Brain microvascular endothelial cell (primary cell): Measurements from ENCODE around the gene DAPK1.

ENCODE experiments used
- DNase-seq: peaks from one replicate; pipeline ENCODE4 v3.0.0-alpha.2; 2020
- H3K27ac ChIP-seq: fragments of 250-450 bp; sonication (Bioruptor Pico); 2 replicates; pipeline ENCODE4 v1.5.1; 2020; ENCODE audit warnings: mild to moderate bottlenecking, moderate library complexity
- H3K27me3 ChIP-seq: fragments of 250-450 bp; sonication (Bioruptor Pico); replicated peaks from 2 replicates; pipeline ENCODE4 v1.5.1; 2020; ENCODE audit warnings: mild to moderate bottlenecking
- H3K36me3 ChIP-seq: fragments of 250-450 bp; sonication (Bioruptor Pico); replicated peaks from 2 replicates; pipeline ENCODE4 v1.5.1; 2020; ENCODE audit warnings: mild to moderate bottlenecking
- H3K4me3 ChIP-seq: 2 replicates; pipeline ENCODE4 v1.5.1; 2011; ENCODE audit warnings: low read depth, mild to moderate bottlenecking, control low read depth, low read length, moderate library complexity
- CTCF ChIP-seq: IDR thresholded peaks from 2 replicates; pipeline ENCODE4 v1.5.1; 2011; ENCODE audit warnings: low read depth, mild to moderate bottlenecking, moderate library complexity, low read length, control low read depth, inconsistent platforms; ENCODE audit errors: missing control alignments
- in situ Hi-C: cut with HindIII; loops from 2 replicates; pipeline ENCODE4 v1.10.0; 2017; ENCODE audit warnings: low sequenced_read_pairs, low pct_ligation_motif_present

Gene DAPK1

GRCh38 chr9:87556039-87556438 lies 58.4 kb downstream of the DAPK1 start:
- Histone ChIP-seq H3K4me3 (no peak overlapping the region), H3K36me3 (no peaks in the 10 kb centered on the region), H3K27me3 (no peaks in the 10 kb centered on the region), H3K27ac (no peak overlapping the region)
- no peak for TF ChIP-seq CTCF
- no peak for DNase-seq
- in situ Hi-C loops = no loop called here

- Histone ChIP-seq H3K36me3 (no peaks in the 10 kb centered on the region), H3K27me3 (no peaks in the 10 kb centered on the region), H3K27ac (no peak overlapping the region), H3K4me3 (no peak overlapping the region)
- TF ChIP-seq CTCF = no peak
- in situ Hi-C loops = no loop called here
- DNase-seq = no peak
Measured at GRCh38 chr9:87556821-87557220, 59.2 kb downstream of the DAPK1 start.

DNA sequence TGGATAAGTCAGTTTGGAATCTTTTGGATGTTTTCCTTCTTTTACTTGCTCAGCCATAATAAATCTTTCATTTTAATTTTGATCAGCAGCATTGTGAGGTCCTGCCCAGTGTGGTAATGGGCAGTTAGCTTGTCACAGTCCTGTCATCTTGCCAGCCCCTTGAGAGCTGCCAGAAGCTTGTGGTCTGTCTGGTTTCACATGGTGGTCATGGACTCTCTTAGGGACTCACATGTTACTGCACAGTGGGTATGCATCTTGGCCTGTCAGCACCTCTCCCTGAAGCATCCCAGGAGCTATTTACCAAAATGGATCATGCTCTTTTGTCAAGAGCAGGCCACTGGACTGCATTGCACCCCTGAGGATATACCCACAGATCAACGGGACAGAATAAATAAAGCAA lies 60.3 kb downstream of the DAPK1 start:
- Histone ChIP-seq H3K36me3 (no peaks in the 10 kb centered on the region), H3K4me3 (no peak overlapping the region), H3K27ac (no peak overlapping the region), H3K27me3 (no peaks in the 10 kb centered on the region)
- no peak for TF ChIP-seq CTCF
- in situ Hi-C loops = no loop called here
- DNase-seq = no peak

GRCh38 chr9:87558606-87559190 lies 61.0 kb downstream of the DAPK1 start:
- DNase-seq = no peak
- no peaks in the 10 kb centered on the region for H3K27me3 ChIP-seq
- H3K4me3 ChIP-seq = no peak overlapping the region
- no peak for TF ChIP-seq CTCF
- in situ Hi-C loops = no loop called here
- H3K27ac ChIP-seq = no peak overlapping the region
- H3K36me3 ChIP-seq = no peaks in the 10 kb centered on the region

GRCh38 chr9:87562062-87562461 lies 64.4 kb downstream of the DAPK1 start:
- Histone ChIP-seq H3K27me3 (no peaks in the 10 kb centered on the region), H3K4me3 (no peak overlapping the region), H3K27ac (no peak overlapping the region), H3K36me3 (no peaks in the 10 kb centered on the region)
- DNase-seq = no peak
- TF ChIP-seq CTCF = no peak
- in situ Hi-C loops = no loop called here

DNA sequence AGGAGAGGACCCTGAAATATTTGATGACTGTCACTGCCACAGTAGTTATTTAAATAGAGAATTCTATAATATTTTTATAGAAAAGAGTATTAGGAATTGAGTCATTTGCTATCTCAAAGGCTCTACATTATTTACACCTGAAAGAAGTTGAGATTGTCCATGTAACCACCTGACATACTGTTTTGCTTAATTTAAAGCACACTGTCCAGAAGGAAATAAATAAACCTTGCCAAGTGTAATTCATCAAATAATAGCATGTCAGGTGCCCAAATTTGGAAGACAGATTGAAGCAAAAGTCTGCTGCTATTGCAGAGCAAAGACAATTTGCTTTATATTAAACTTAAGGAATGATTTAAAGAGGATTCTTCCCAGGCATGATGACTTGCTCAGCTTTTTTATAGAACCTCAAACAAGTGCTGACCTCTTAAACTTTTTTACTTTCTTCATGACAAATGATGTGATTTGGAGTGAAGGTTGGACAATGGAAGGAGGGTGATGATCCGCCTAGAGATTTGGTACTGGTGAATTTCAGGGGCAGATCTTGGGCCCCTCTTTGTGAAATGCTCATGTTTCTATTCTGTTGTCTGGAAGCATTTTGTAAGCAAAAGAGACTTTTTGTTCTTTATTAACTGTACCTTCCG lies 65.0 kb downstream of the DAPK1 start:
- H3K27ac ChIP-seq = no peak overlapping the region
- in situ Hi-C loops = no loop called here
- H3K36me3 ChIP-seq = no peaks in the 10 kb centered on the region
- no peak overlapping the region for H3K4me3 ChIP-seq
- no peak for TF ChIP-seq CTCF
- H3K27me3 ChIP-seq = no peaks in the 10 kb centered on the region
- DNase-seq = no peak
